GM21390 (cell line): ENCODE results near the gene SDK1.

Source experiments
- ATAC-seq: cut with Tn5 transposase; IDR thresholded peaks from one replicate; pipeline ENCODE4 v1.9.1; 2021; ENCODE audit not compliant: unreplicated experiment

Gene SDK1

DNA sequence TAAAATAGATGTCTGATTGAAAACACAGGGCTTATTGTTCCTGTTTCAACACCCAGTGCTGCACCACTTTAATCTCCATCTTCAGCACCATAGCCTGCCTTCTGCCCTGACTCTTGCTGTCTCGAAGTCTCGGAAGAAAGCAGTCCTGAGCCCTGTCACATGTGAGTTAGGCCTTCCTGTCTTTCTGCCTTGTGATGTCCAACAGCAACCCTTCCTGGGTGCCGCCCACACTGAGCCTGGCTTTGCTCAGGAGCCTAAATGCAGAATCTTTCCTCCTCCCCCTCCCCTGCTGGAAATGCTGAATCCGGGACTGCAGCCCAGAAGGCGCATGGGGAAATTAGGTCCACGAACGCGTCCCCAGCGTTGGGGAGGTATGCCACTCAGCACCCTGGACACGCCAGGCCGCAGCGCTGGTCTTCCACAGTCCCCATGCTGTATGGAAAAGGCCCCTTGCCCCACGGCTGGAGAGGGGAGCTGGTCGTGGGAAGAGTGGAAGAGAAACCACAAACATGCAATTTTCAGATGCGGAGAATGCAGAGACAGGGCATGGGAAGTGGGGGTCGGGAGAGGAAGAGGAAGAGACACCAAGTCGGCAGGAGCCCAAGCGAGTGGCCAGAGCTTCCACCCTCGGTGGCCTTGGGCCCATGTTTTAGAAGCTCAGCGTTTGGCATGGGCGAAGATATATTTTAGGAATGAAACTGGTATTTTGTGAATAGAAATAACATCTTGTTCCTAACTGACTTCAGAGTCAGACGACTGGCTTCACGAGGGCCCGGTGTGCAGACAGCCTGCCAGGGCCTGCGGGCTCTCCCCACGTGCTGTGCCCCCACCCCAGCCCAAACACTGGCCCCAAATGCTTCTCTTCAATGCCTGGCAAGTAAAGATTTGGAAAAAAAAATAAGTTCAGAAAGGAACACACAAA, 724.9 kb downstream of the SDK1 start:
- no peak for ATAC-seq

DNA sequence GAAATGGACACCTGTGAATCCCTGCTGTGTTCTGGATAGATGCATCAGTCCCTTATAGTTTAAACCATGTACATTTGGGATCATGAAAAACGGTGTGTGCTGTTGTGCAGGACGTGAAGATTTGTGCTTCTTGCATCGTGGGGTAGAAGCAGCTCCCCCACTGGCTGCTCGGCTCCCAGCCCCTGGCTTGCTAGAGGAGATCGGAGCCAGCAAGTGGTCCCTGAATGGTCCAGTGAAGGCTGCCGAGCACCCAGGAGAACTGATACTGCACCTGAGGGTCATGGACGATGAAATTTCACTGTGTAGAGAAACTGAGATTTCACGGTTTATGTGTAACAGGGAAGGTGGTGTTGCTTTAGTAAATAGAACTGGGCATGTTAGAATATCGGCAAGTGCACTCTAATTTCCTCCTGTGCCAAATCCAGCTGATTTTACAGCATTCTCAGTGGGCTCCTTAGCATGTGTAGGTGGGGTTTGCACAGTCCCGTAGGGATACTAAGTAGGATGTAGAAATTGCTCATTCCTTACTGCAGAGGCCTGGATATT, 726.0 kb downstream of the SDK1 start:
- no peak for ATAC-seq

DNA sequence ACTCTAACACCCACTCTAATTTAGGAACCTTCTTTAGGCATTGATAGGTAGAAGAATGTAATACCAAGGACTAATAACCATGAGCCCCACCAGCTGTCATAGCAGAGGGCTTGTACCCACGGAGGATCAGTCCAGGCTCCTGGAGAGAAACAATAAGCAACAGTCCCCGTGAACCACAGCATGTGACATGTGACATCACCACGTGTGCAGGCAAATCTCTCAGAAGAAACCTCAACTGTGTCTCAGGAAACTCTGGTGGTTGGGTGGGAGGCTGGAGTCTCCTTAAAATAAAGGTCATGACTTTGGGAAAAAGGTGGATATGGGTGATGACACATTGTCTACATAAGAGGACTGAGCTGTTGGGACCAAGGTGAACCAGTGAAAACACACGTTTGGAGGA, 727.2 kb downstream of the SDK1 start:
- ATAC-seq, result no peak

DNA sequence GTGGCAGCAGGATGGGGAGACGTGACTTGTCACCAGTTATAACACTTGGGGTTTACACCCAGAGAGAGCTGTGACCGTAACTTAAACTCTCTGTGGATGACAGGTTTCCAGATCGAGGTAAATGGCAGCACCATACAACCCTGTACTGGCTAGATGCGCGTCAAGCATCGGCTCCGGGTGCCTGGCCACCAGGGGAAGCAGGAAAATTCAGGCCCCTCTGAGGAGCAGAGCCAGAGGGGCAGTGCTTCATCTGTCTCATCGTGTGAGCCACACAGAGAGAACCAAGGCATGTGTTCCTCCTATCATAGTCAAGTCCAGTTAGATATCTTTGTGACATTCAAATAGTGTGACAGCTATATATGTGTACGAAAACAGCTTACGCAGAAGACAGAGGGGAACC, 728.9 kb downstream of the SDK1 start:
- no peak for ATAC-seq

DNA sequence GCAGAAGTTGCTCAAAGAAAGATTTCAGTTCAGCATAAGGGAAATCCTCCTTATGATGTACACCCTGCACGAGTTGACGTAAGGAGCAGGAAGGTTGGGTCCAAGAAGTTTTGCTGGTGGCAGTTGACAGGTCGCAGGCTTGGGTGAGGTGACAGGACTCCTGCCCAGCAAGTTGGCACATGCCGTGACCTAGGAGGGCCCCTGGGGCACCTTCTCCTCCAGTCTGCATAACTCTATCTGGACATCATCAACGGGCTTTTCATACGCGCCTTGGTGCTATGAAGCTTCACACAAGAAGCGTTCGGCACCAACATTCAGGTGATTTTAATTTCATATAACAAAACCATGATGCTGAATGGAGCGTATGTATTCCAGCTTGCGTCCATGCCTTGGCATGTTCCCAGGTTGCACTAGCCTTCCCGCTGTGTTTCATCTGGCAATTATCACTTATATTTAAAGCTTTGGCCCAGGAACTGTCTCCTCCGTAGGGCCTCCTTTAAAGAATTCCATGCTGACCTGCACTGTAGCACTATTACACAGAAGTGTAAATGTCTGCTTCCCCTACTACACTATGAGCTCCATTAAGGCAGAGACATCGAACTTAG, 729.4 kb downstream of the SDK1 start:
- ATAC-seq, result no peak

DNA sequence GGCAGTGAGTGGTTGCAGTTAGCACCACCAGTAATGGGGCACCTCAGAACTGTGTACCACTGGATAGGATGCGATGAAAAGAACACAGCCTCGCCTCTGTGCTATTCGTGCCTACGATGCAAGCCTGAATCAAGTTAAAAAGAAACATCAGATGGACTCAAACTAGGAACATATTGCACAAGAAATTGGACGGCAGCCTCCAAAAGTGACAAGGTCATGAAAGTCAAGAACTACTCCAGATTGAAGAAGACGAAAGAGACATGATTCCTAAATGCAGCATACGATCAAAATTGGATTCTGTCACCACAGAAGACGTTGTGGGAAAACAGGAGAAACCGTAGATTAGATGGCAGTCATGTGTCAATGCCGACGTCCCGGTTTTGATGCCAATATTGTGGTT, 732.9 kb downstream of the SDK1 start:
- ATAC-seq, result no peak

DNA sequence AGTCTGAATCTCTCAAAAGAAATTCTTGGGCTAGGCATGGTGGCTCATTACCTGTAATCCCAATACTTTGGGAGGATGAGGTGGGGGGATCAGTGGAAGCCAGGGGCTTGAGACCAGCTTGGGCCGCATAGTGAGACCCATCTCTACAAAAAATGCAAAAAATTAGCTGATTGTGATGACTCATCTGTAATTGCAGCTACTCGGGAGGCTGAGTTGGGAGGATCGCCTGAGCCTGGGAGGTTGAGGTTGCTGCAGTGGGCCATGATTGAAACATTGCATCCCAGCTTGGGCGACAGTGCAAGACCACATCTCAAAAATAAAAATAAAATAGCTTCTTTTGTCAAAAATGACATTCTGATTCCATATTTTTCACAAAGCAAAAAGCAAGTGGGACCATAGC, 736.3 kb downstream of the SDK1 start:
- ATAC-seq, result no peak

DNA sequence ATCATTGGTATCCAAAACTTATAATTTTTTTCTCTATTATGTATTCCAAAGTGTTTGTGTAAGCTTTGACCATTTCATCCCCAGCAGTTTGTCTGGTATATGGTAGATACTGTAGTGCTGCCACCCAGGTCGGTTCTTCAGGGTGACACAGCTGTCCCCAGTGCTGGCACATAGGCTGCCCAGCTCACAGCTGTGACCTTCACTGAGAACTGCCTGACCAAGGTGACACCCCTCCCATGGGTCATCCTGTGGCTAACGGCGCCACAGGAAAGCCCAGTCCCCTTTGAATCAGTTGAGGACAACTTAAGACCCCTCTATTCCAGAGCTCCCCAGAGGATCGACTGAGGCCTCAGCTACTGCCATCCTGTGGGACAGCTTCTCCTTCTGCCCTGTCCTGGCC, 736.8 kb downstream of the SDK1 start:
- ATAC-seq, result no peak

DNA sequence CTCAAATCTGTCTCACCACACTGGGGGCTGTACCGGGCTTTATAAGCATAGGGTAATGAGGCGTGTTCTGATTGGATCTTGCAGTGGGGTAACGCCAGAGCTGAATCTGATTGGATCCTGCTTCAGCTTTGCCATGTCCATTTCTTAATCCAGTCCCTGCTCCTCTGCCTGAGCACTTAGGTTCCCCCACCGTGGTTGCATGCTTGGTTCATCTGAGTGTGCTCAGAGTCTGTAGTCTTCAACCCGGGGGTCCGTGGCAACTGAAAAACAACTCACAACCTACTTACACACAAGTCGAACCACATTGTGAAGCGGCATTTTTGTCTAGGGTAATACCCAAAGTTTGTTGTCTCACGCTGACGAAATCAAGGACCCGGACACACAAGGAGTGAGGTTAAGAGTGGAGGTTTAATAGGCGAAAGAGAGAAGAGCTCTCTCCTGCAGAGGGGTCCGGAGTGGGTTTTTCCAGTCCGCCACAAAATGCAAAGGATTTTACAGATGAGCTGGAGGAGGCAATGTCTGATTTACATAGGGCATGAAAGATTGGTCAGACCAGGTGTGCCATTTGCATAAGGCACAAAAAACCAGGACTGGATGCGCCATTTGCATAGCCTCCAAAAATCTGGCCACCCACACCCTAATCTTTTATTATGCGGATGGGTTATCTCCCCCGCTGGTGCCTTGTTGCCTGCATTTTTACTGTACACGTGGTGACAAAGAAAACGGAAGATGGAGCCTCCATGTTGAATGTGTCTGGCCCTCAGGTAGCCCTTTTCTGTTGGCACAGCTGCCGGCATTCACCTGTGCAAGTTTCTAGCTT, 739.3 kb downstream of the SDK1 start:
- ATAC-seq, result no peak

DNA sequence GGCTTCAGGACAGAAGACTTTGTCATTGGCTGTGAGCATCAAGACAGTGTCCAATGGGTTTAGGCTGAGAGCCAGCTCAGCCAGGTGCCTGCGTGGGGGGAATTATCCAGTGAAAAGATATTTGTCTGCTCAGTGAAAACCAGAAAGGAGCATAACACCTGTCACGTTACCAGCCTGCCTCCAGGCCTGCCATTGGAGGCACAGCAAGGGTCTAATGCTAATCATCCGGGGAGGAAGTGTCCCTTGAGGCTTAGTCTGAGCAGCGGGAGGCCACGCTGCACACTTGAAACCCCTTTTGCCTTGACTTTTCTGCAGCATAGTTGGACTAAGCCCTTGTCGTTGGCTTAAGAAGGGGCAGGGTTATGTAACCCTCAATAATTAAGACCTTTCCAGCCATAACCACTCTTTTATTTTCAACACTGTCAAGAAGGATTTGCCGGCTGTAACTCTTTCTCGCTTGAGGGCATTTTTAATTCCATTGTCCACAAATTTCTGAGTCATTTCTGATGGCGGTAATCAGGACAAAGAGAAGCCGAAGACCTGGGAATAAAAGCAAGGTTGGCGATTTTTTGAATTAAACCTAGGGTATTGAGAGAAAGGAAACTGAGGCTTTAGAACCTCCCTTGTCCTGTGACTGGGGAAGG, 741.5 kb downstream of the SDK1 start:
- ATAC-seq, result no peak

DNA sequence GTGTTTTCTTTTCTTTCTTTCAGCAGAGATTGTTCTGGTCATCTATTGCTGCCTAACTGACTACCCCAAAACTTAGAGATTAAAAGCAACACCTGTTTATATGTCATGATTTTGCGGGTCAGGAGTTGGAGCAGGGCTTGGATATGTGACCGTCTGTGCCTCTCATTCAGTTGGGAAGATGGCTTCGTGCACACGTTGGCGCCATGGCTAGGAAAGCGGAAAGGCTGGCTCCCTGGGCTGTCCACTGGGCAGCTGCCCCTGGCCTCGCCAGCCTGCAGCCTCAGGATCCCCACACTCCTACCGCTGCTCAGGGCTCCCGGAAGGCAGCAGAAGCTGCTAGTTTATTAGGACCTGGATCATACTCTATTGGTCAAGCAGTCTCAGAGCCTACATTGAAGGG, 742.9 kb downstream of the SDK1 start:
- ATAC-seq, result no peak

DNA sequence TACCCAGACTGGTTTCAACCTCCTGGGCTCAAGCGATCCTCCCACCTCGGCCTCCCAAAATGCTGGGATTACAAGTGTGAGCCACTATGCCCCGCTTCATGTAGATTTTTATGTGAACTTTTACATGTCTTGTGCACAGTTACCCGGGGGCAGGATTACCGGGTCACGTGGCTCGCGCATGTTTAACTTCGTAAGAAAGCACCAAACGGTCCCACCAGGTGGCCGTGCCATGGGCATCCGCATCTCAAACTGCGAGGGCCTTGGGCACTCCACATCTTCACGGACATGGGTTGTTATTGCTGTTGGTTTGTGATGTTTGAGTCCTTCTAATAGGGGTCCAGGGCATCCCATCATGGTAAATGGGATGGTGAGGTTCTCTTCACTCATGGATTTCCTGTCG, 744.4 kb downstream of the SDK1 start:
- no peak for ATAC-seq

DNA sequence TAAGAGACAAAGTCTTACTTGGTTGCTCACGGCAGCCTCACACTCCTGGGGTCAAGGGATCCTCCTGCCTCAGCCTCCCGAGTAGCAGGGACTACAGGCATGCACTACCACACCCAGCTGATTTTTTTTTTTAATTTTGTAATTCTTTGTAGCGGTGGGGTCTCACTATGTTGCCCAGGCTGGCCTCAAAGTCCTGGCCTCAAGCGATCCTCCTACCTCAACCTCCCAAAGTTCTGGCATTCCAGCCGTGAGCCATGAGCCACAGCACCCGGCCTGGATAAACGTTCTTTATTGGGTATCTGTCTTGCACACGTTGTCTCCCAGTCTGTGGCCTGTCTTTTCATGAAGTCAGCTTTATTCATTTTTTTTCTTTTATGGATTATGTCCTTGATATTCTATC, 744.9 kb downstream of the SDK1 start:
- no peak for ATAC-seq

DNA sequence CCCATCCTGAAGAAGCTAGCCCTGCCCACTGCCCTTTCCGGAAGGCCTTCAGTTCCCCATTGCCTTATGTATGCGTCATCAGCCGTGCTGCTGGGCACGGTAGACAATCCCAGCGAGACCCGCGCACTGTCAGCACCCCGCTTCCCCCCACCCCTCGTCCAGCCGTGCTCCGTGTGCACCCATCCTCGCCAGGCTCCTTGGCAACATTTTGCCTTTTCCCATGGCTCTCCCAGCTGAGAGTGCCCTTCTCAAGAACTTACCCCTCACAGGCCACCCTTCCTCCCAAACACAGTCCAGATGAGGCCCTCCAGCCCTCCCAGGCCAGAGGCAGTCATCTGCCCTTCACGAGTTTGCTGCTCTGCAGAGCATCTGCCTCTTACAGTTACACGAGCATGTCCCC, 747.3 kb downstream of the SDK1 start:
- ATAC-seq, result no peak

DNA sequence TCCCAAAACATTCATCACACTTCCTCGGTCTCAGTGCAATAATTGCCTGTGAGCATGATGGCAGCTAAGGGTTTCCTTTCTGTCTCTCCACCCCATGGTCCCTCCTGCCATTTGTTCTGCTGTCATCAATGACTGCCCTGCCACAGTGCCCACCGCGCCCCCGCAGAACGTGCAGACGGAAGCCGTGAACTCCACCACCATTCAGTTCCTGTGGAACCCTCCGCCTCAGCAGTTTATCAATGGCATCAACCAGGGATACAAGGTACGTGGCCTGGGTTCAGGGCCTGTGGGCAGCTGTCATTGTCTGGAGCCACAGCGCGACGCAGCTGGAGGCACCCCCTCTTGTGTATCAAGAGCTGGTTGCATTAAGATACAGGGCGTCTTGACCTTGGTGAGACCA, 748.1 kb downstream of the SDK1 start:
- no peak for ATAC-seq

DNA sequence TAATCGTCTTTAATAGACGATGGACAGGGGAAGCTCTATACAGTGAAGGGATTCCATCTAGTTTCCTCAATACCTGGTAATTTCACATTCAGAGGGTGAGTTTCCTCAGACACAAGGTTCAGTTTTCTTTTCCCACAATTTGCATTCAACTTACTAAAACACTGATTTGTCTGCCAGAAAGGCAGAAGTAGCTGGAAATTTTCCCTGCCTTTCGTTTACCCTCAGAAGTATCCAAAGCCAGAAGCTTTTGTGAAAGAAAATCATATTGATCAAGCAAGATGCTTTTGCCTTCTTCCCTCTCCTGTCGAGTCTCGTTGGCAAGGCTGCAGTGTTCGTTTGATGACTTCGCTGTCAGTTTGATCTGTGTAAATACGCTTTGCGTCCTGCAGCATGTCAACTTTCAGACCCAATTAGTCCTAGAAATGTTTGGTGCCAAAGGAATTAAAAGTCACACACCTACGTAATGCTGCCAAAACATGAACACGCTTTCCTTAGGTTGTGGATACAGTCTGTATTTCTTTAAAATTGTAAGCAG, 749.1 kb downstream of the SDK1 start:
- no peak for ATAC-seq

DNA sequence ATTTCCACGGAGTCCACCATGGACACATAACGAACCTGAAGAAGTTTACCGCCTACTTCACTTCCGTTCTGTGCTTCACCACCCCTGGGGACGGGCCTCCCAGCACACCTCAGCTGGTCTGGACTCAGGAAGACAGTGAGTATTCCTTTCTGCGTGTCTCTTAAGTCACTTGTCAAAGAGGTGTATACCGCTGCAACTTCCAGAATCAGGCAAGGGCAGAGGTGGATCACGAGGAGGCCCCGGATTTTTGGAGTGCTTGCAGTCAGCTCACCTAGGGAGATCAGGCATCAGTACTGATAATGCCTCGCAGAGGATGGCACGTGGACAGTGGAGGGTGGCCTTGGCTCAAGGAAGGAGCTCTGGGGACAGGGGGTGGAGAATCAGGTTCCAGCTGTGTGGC, 750.6 kb downstream of the SDK1 start:
- no peak for ATAC-seq

DNA sequence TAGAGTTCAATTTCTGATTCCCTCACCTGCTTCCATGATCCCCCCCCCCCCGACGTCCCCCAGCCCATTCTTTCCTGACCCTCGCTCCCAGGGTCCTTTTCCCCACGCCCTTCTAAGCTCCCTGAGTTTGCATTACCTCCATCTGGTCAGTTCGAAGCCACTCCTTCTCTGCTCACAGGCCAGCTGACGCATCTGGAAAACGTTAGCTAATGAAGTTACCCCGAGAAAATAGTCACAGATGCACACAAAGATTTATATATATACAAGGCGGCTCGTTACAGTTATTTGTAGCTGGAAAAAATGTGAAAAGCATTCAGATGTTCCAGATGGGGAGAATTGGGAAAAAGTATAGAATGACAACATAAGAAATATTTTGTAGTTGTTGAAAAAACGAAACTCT, 751.1 kb downstream of the SDK1 start:
- ATAC-seq, result no peak

DNA sequence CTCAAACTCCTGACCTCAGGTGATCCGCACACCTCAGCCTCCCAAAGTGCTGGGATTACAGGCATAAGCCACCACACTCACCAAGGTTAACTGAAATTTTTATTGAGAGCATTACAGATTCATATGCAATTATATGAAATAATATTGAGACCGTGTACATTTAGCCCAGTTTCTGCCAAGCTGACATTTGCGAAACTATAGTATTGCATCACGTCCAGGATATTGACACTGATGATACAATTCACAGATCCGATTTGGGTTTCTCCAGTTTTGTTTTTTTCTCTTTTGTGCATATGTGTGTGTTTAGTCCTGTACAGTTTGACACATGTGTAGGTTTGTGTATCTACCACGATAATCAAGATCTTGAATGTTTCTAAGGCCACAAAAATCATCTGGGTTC, 753.1 kb downstream of the SDK1 start:
- no peak for ATAC-seq

DNA sequence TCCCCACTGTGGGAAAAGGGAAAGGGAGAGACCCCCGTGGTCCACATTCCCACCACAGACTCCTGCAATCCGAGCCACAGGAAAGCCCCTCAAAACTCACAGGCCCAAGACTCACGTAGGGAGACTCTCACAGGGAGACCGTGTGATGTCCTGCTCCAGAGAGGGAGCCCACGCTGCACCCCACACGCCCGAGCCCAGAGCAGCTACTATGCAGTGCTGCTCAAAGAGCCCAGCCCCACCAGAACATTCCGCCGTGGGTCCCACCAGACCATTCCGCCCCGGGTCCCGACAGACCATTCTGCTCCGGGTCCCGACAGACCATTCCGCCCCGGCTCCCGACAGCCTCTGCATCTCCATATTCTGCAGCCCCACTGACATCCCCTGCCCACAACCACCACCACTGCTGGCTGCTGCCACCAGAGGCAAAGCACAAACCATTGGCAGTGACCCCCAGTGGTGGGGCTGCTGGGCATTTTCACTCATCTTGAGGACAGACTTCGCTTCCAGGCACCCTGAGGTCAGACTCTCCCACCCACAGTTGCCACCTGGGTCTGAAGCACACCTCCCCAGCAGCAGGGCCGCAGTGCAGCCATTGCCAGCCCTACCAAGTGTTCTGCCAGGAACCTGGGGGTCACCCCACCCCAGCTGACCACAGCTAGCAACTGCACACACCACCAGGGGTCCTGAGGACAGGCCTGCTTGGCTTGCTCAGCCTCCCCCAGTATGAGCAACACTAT, 755.7 kb downstream of the SDK1 start:
- no peak for ATAC-seq
